Measurements from ENCODE around the gene LDLRAD4. TPM values are rescaled to one million over a fixed set of nuclear protein-coding genes. Genes with fewer than 3 reads are reported as not detected.
A peak's percentile ranks its signal among the peaks of the same experiment; 100 is the strongest.
"Not testable (repeated sequence)": the region's sequence is repeated elsewhere in the genome, so short reads cannot be mapped to it uniquely, and the experiment has no call there.

The LDLRAD4 gene
- polyA plus RNA-seq, 4 donors, result 10.4 to 20.6 (median 11.6) TPM

- DNase-seq (ENCODE audit: low read depth in 4 of 4, low spot score in 3 of 4), result no peak
Measured at GRCh38 chr18:13320891-13321425, 102.4 kb downstream of the LDLRAD4 start.

GRCh38 chr18:13321923-13322322 is 103.4 kb downstream of the LDLRAD4 start:
- no peak for DNase-seq (ENCODE audit: low read depth in 4 of 4, low spot score in 3 of 4)

- DNase-seq (ENCODE audit: low read depth in 4 of 4, low spot score in 3 of 4), result no peak
Measured at GRCh38 chr18:13323186-13323585, 104.6 kb downstream of the LDLRAD4 start.

GRCh38 chr18:13324880-13325279 is 106.3 kb downstream of the LDLRAD4 start:
- DNase-seq (ENCODE audit: low read depth in 4 of 4, low spot score in 3 of 4), result no peak

- no peak for DNase-seq (ENCODE audit: low read depth in 4 of 4, low spot score in 3 of 4)
Measured at GRCh38 chr18:13328213-13328612, 109.7 kb downstream of the LDLRAD4 start.

- DNase-seq (ENCODE audit: low read depth in 4 of 4, low spot score in 3 of 4), result peak in 1 of 4 donors; percentile 19
Measured at GRCh38 chr18:13330996-13331395, 112.4 kb downstream of the LDLRAD4 start.

GRCh38 chr18:13331846-13332245 is 113.3 kb downstream of the LDLRAD4 start:
- DNase-seq (ENCODE audit: low read depth in 4 of 4, low spot score in 3 of 4), result no peak

GRCh38 chr18:13332874-13333273 is 114.3 kb downstream of the LDLRAD4 start:
- DNase-seq (ENCODE audit: low read depth in 4 of 4, low spot score in 3 of 4), result no peak

- DNase-seq (ENCODE audit: low read depth in 4 of 4, low spot score in 3 of 4), result no peak
Measured at GRCh38 chr18:13335903-13336302, 117.3 kb downstream of the LDLRAD4 start.

- DNase-seq (ENCODE audit: low read depth in 4 of 4, low spot score in 3 of 4), result no peak
Measured at GRCh38 chr18:13336841-13337240, 118.3 kb downstream of the LDLRAD4 start.

- DNase-seq (ENCODE audit: low read depth in 4 of 4, low spot score in 3 of 4), result no peak
Measured at GRCh38 chr18:13337369-13337768, 118.8 kb downstream of the LDLRAD4 start.

GRCh38 chr18:13338318-13338717 is 119.8 kb downstream of the LDLRAD4 start:
- no peak for DNase-seq (ENCODE audit: low read depth in 4 of 4, low spot score in 3 of 4)

- DNase-seq (ENCODE audit: low read depth in 4 of 4, low spot score in 3 of 4), result no peak
Measured at GRCh38 chr18:13339653-13340052, 121.1 kb downstream of the LDLRAD4 start.

- DNase-seq (ENCODE audit: low read depth in 4 of 4, low spot score in 3 of 4), result not testable (repeated sequence)
Measured at GRCh38 chr18:13346449-13346848, 127.9 kb downstream of the LDLRAD4 start.

- no peak for DNase-seq (ENCODE audit: low read depth in 4 of 4, low spot score in 3 of 4)
Measured at GRCh38 chr18:13353084-13353823, 134.7 kb downstream of the LDLRAD4 start.

- DNase-seq (ENCODE audit: low read depth in 4 of 4, low spot score in 3 of 4), result no peak
Measured at GRCh38 chr18:13354402-13354801, 135.8 kb downstream of the LDLRAD4 start.

GRCh38 chr18:13356032-13356431 is 137.5 kb downstream of the LDLRAD4 start:
- no peak for DNase-seq (ENCODE audit: low read depth in 4 of 4, low spot score in 3 of 4)

GRCh38 chr18:13357289-13357688 is 138.7 kb downstream of the LDLRAD4 start:
- no peak for DNase-seq (ENCODE audit: low read depth in 4 of 4, low spot score in 3 of 4)

GRCh38 chr18:13359210-13359609 is 140.7 kb downstream of the LDLRAD4 start:
- no peak for DNase-seq (ENCODE audit: low read depth in 4 of 4, low spot score in 3 of 4)

- DNase-seq (ENCODE audit: low read depth in 4 of 4, low spot score in 3 of 4), result no peak
Measured at GRCh38 chr18:13361431-13361830, 142.9 kb downstream of the LDLRAD4 start.

GRCh38 chr18:13362051-13362450 is 143.5 kb downstream of the LDLRAD4 start:
- no peak for DNase-seq (ENCODE audit: low read depth in 4 of 4, low spot score in 3 of 4)

GRCh38 chr18:13362607-13363006 is 144.0 kb downstream of the LDLRAD4 start:
- no peak for DNase-seq (ENCODE audit: low read depth in 4 of 4, low spot score in 3 of 4)

All from left renal pelvis (tissue), 4 donors.